Osteoblast (primary cell): ENCODE results near the gene JUNB. TPM values are rescaled to one million over a fixed set of nuclear protein-coding genes. Genes with fewer than 3 reads are reported as not detected.

ENCODE experiments used
- DNase-seq: peaks from one replicate; pipeline ENCODE4 v3.0.0; 2011; ENCODE audit warnings: low spot score, mixed read lengths; ENCODE audit not compliant: insufficient read length; ENCODE audit errors: missing footprints
- H2AFZ ChIP-seq: 2 replicates; pipeline ENCODE4 v1.6.0; 2011; ENCODE audit warnings: mild to moderate bottlenecking, low read length
- H3K27ac ChIP-seq: 2 replicates; pipeline ENCODE4 v1.5.1; 2011; ENCODE audit warnings: mild to moderate bottlenecking, low read depth, low read length, moderate library complexity
- H3K27me3 ChIP-seq: 2 replicates; pipeline ENCODE4 v1.6.0; 2012; ENCODE audit warnings: mild to moderate bottlenecking, control low read depth, inconsistent platforms, low read length, moderate library complexity; ENCODE audit not compliant: insufficient read depth
- H3K36me3 ChIP-seq: 2 replicates; pipeline ENCODE4 v1.5.1; 2011; ENCODE audit warnings: mild to moderate bottlenecking, low read length, control low read depth, moderate library complexity; ENCODE audit not compliant: insufficient read depth
- H3K4me1 ChIP-seq: 2 replicates; pipeline ENCODE4 v1.5.1; 2011; ENCODE audit warnings: mild to moderate bottlenecking, low read length, control low read depth, moderate library complexity; ENCODE audit not compliant: insufficient read depth
- H3K4me2 ChIP-seq: 2 replicates; pipeline ENCODE4 v1.6.0; 2011; ENCODE audit warnings: mild to moderate bottlenecking, low read length; ENCODE audit not compliant: insufficient read depth
- H3K4me3 ChIP-seq: fragments of 200-600 bp; sonication (generic); 3 replicates; pipeline ENCODE4 v1.5.1; 2012; ENCODE audit warnings: mild to moderate bottlenecking, low read length, inconsistent platforms; ENCODE audit not compliant: insufficient read depth
- H3K79me2 ChIP-seq: 2 replicates; pipeline ENCODE4 v1.6.0; 2012; ENCODE audit warnings: mild to moderate bottlenecking, low read length, control low read depth, inconsistent platforms; ENCODE audit not compliant: insufficient read depth
- H3K9me3 ChIP-seq: 2 replicates; pipeline ENCODE4 v1.5.1; 2011; ENCODE audit warnings: low read depth, low read length, control low read depth
- H4K20me1 ChIP-seq: 2 replicates; pipeline ENCODE4 v1.6.0; 2012; ENCODE audit warnings: mild to moderate bottlenecking, low read length, control low read depth; ENCODE audit not compliant: insufficient read depth
- CTCF ChIP-seq: IDR thresholded peaks from 2 replicates; pipeline ENCODE4 v1.5.1; 2011; ENCODE audit warnings: mild to moderate bottlenecking, low read depth, low read length, moderate library complexity; ENCODE audit errors: extremely low read depth
- total RNA-seq: library from RNA; depleted of rRNA; stranded (reverse); fragments of >200 nt; gene quantifications from 2 replicates; pipeline ENCODE4 v1.2.3, GENCODE V29; 2012

JUNB gene
- total RNA-seq, 1 donor, result 93.0 TPM

- Histone ChIP-seq H3K4me2 (no peak overlapping the region), H3K4me1 (peaks cover 14% of the 10 kb centered on the region), H3K79me2 (no peaks in the 10 kb centered on the region), H2AFZ (no peak overlapping the region), H3K27me3 (peaks cover 22% of the 10 kb centered on the region), H3K27ac (no peak overlapping the region), H3K4me3 (no peak overlapping the region), H3K36me3 (peaks cover 10% of the 10 kb centered on the region), H4K20me1 (no peaks in the 10 kb centered on the region), H3K9me3 (no peaks in the 10 kb centered on the region)
- peak; percentile 93 for DNase-seq
- TF ChIP-seq CTCF, result no peak
Measured at GRCh38 chr19:12750851-12751250, 40.4 kb upstream of the JUNB start.

- Histone ChIP-seq H3K4me3 (no peak within 1 kb of the TSS), H3K27ac (no peak within 1 kb of the TSS)
Measured at GRCh38 chr19:12751635-12752034, 39.7 kb upstream of the JUNB start, which contains the start of gene BEST2. Gene BEST2, plus strand, starts transcription at chr19:12751791. Its CDS starts 802 bp downstream, at chr19:12752593.

GRCh38 chr19:12752056-12752781, 39.1 kb upstream of the JUNB start:
- H3K9me3 ChIP-seq, result no peaks in the 10 kb centered on the region
- TF ChIP-seq CTCF, result no peak
- no peak overlapping the region for H3K4me3 ChIP-seq
- peaks cover 22% of the 10 kb centered on the region for H3K27me3 ChIP-seq
- H3K27ac ChIP-seq, result no peak overlapping the region
- peaks cover 14% of the 10 kb centered on the region for H3K4me1 ChIP-seq
- H3K79me2 ChIP-seq, result no peaks in the 10 kb centered on the region
- no peak overlapping the region for H2AFZ ChIP-seq
- DNase-seq, result peak; percentile 74
- peaks cover 5% of the 10 kb centered on the region for H3K36me3 ChIP-seq
- no peak overlapping the region for H3K4me2 ChIP-seq
- H4K20me1 ChIP-seq, result no peaks in the 10 kb centered on the region

More at GRCh38 chr19:12751635-12752034, 39.7 kb upstream of the JUNB start, which contains the start of gene BEST2:
- Histone ChIP-seq H3K27me3 (peaks cover 22% of the 10 kb centered on the region), H3K79me2 (no peaks in the 10 kb centered on the region), H3K4me2 (no peak within 1 kb of the TSS), H3K36me3 (peaks cover 9% of the 10 kb centered on the region), H2AFZ (no peak within 1 kb of the TSS), H3K4me1 (peaks cover 14% of the 10 kb centered on the region), H3K9me3 (no peaks in the 10 kb centered on the region), H4K20me1 (no peaks in the 10 kb centered on the region)
- peak; percentile 76 for DNase-seq
- no peak for TF ChIP-seq CTCF

- H2AFZ ChIP-seq, result no peak overlapping the region
- peak; percentile 36 for DNase-seq
- H3K27me3 ChIP-seq, result peaks cover 22% of the 10 kb centered on the region
- no peak overlapping the region for H3K4me3 ChIP-seq
- no peak overlapping the region for H3K4me2 ChIP-seq
- no peaks in the 10 kb centered on the region for H3K9me3 ChIP-seq
- no peaks in the 10 kb centered on the region for H3K79me2 ChIP-seq
- H3K36me3 ChIP-seq, result no peaks in the 10 kb centered on the region
- peaks cover 17% of the 10 kb centered on the region for H3K4me1 ChIP-seq
- no peaks in the 10 kb centered on the region for H4K20me1 ChIP-seq
- no peak overlapping the region for H3K27ac ChIP-seq
- TF ChIP-seq CTCF, result no peak
Measured at GRCh38 chr19:12754465-12755196, 36.7 kb upstream of the JUNB start.
